Smooth muscle cell (in vitro differentiated cells): ENCODE data around the gene IBSP. TPM values are rescaled to one million over a fixed set of nuclear protein-coding genes. Genes with fewer than 3 reads are reported as not detected.

Experiments
- DNase-seq: peaks from one replicate; lab custom pipeline; 2025; ENCODE audit not compliant: unreplicated experiment; lab: John Stamatoyannopoulos, UW
- H2AFZ ChIP-seq: fragments of 200-600 bp; sonication (generic); 2 replicates; pipeline ENCODE4 v1.6.0; 2016; ENCODE audit warnings: antibody characterized with exemption, low read depth, mild to moderate bottlenecking
- H3F3A ChIP-seq: fragments of 200-600 bp; sonication (generic); 2 replicates; pipeline ENCODE4 v1.6.0; 2017; ENCODE audit warnings: antibody characterized with exemption, low read depth
- H3K27ac ChIP-seq: fragments of 200-600 bp; sonication (generic); 2 replicates; pipeline ENCODE4 v1.5.1; 2016; ENCODE audit warnings: low read depth, mild to moderate bottlenecking
- H3K27me3 ChIP-seq: fragments of 200-600 bp; sonication (generic); 2 replicates; pipeline ENCODE4 v1.6.1; 2016; ENCODE audit warnings: low read depth, mild to moderate bottlenecking
- H3K36me3 ChIP-seq: fragments of 200-600 bp; sonication (generic); 2 replicates; pipeline ENCODE4 v1.5.1; 2016; ENCODE audit warnings: low read depth
- H3K4me1 ChIP-seq: fragments of 200-600 bp; sonication (generic); 2 replicates; pipeline ENCODE4 v1.5.1; 2016; ENCODE audit warnings: low read depth
- H3K4me2 ChIP-seq: fragments of 200-600 bp; sonication (generic); 2 replicates; pipeline ENCODE4 v1.6.0; 2016; ENCODE audit warnings: mild to moderate bottlenecking
- H3K4me3 ChIP-seq: fragments of 200-600 bp; sonication (generic); 2 replicates; pipeline ENCODE4 v1.5.1; 2016; ENCODE audit warnings: mild to moderate bottlenecking
- H3K79me2 ChIP-seq: fragments of 200-600 bp; sonication (generic); 2 replicates; pipeline ENCODE4 v1.6.0; 2016; ENCODE audit warnings: low read depth, mild to moderate bottlenecking
- H3K9ac ChIP-seq: fragments of 200-600 bp; sonication (generic); 2 replicates; pipeline ENCODE4 v1.6.0; 2016; ENCODE audit warnings: low read depth
- H3K9me3 ChIP-seq: fragments of 200-600 bp; sonication (generic); replicated peaks from 2 replicates; pipeline ENCODE4 v1.5.1; 2016; ENCODE audit warnings: low read depth
- H4K20me1 ChIP-seq: fragments of 200-600 bp; sonication (generic); 2 replicates; pipeline ENCODE4 v1.6.0; 2016; ENCODE audit warnings: low read depth
- WGBS: methylation state at CpG from one replicate; pipeline ENCODE4 v1.1.7; 2016; ENCODE audit warnings: low lambda C conversion rate; 5-methylcytosine and 5-hydroxymethylcytosine counted together
- polyA plus RNA-seq: library from polyadenylated mRNA; unstranded; fragments of >200 nt; fragmentation: Nextera tagmentation; extraction: Ambion mirVana; gene quantifications from 2 replicates; pipeline ENCODE4 v1.2.1, GENCODE V29; 2016
- total RNA-seq: library from RNA; depleted of rRNA; stranded (reverse); fragments of >200 nt; gene quantifications from 2 replicates; pipeline ENCODE4 v1.2.3, GENCODE V29; 2014
- TF ChIP-seq, protein P1 (sequence below): fragments of 200-600 bp; sonication (generic); IDR thresholded peaks from 2 replicates; pipeline ENCODE4 v1.5.1; 2017; ENCODE audit warnings: borderline replicate concordance, mild to moderate bottlenecking, antibody characterized with exemption; ENCODE audit not compliant: insufficient read depth, poor library complexity, severe bottlenecking

IBSP gene
- total and polyA plus RNA-seq, 2 experiments from 2014 or later = not detected

DNA sequence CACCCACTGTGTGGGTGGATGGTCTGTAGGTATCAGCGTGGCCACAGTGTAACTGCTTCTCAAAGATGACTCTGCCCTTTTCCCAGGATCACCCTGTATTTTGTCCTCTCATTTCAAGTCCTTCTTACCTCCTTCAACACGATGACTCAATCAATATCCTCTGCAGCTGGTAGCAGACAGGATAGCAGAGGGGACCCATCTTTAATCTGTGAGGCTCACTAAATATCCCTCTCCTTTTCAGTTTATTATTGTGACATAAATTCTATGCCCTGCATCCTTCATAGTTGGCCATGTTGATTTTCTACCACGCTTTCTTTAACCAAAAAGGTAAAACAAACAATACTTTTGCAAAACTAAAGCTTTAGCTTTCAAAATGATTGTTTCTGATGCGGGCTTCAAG is 23.8 kb downstream of the IBSP start:
- H3F3A ChIP-seq = no peaks in the 10 kb centered on the region
- no peaks in the 10 kb centered on the region for H3K9me3 ChIP-seq
- peak overlapping the region; percentile 26 for H2AFZ ChIP-seq
- peak overlapping the region; percentile 52 for H3K27ac ChIP-seq
- no peak overlapping the region for H3K4me2 ChIP-seq
- H3K27me3 ChIP-seq = no peaks in the 10 kb centered on the region
- TF ChIP-seq, protein P1, sequence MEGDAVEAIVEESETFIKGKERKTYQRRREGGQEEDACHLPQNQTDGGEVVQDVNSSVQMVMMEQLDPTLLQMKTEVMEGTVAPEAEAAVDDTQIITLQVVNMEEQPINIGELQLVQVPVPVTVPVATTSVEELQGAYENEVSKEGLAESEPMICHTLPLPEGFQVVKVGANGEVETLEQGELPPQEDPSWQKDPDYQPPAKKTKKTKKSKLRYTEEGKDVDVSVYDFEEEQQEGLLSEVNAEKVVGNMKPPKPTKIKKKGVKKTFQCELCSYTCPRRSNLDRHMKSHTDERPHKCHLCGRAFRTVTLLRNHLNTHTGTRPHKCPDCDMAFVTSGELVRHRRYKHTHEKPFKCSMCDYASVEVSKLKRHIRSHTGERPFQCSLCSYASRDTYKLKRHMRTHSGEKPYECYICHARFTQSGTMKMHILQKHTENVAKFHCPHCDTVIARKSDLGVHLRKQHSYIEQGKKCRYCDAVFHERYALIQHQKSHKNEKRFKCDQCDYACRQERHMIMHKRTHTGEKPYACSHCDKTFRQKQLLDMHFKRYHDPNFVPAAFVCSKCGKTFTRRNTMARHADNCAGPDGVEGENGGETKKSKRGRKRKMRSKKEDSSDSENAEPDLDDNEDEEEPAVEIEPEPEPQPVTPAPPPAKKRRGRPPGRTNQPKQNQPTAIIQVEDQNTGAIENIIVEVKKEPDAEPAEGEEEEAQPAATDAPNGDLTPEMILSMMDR = no peak
- H3K4me3 ChIP-seq = no peak overlapping the region
- no peaks in the 10 kb centered on the region for H3K79me2 ChIP-seq
- H3K9ac ChIP-seq = no peak overlapping the region
- no peaks in the 10 kb centered on the region for H3K36me3 ChIP-seq
- H3K4me1 ChIP-seq = no peaks in the 10 kb centered on the region
- 75% methylated on average over 4 of the region's 4 CpGs for WGBS
- H4K20me1 ChIP-seq = no peaks in the 10 kb centered on the region
- DNase-seq = no peak

DNA sequence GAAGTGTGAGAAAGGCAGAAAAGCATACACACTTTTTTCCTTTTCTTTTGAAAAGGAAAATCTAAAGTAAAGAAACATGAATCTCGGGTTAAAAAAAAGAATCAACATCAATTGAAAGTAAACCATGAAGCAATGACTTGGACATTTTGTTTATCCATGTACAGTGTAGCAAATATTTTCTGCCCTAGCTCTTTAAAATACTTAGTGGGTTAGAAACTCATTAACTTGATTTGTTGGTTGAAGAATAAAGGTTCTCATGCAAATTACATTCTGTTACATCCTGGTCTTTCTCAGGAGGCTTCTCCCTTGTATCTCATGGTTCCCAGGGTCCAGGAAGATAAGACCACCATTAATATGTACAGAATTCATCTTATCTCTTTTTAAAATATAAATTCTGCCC is 24.4 kb downstream of the IBSP start:
- 70% methylated on average over 1 of the region's 1 CpG for WGBS
- Histone ChIP-seq H3K36me3 (no peaks in the 10 kb centered on the region), H2AFZ (peak overlapping the region; percentile 26), H3K9me3 (no peaks in the 10 kb centered on the region), H3K4me3 (no peak overlapping the region), H4K20me1 (no peaks in the 10 kb centered on the region), H3K4me1 (no peaks in the 10 kb centered on the region), H3F3A (no peaks in the 10 kb centered on the region), H3K4me2 (no peak overlapping the region), H3K9ac (no peak overlapping the region), H3K27me3 (no peaks in the 10 kb centered on the region), H3K79me2 (no peaks in the 10 kb centered on the region), H3K27ac (peak overlapping the region; percentile 52)
- no peak for DNase-seq
- TF ChIP-seq, protein P1 = no peak

DNA sequence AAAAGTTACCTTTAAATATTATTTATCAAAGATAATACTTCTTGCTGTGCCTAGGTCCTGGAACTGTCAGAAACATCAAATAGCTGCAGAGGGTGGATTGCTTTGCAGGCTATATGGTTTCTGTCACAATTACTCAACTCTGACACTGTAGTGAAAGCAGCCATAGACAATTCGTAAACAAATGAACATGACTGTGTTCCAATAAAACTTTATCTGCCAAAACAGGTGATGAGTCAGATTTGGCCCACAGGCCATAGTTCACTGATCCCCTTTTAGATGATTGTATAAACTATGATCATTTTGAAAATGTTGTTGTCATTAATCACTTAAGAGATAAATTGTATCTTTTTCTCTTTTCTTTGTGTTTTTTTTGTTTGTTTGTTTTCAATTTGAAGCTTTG is 25.0 kb downstream of the IBSP start:
- 0% methylated on average over 1 of the region's 1 CpG for WGBS
- Histone ChIP-seq H3F3A (no peaks in the 10 kb centered on the region), H3K4me1 (no peaks in the 10 kb centered on the region), H3K4me3 (no peak overlapping the region), H3K4me2 (no peak overlapping the region), H3K36me3 (no peaks in the 10 kb centered on the region), H3K79me2 (no peaks in the 10 kb centered on the region), H3K9me3 (no peaks in the 10 kb centered on the region), H4K20me1 (no peaks in the 10 kb centered on the region), H3K27me3 (no peaks in the 10 kb centered on the region), H3K9ac (no peak overlapping the region), H2AFZ (no peak overlapping the region), H3K27ac (peak overlapping the region; percentile 52)
- DNase-seq = no peak
- TF ChIP-seq, protein P1 = no peak

DNA sequence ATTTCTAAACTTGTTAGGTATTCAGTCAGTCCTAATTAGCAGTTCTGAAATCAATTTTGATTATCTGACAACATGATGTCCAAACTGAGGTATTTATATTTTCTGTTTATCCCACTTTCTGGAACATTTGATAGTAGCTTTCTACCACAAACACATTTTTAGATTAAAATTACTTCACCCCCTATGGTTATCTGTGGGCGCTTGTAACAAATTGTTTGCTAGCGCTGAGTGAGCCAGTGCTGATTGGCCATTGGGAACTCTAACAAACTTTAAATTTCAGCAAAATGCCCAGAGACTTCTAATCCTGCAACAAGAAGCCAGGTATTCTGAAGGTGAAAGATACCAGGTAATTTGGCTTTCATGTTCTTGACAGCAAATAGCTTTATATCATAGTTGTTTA is 33.3 kb downstream of the IBSP start, which contains the start of gene MEPE:
Gene MEPE (plus strand): TSS at position 301 of the 400 bp plus-strand sequence. CDS start 1,746 bp downstream, outside the sequence.
- no peak within 1 kb of the TSS for H3K27ac ChIP-seq
- H2AFZ ChIP-seq = peak within 1 kb of the TSS; percentile 71
- no peaks in the 10 kb centered on the region for H4K20me1 ChIP-seq
- TF ChIP-seq, protein P1 = no peak
- no peaks in the 10 kb centered on the region for H3K9me3 ChIP-seq
- no peak within 1 kb of the TSS for H3K4me2 ChIP-seq
- H3K79me2 ChIP-seq = no peaks in the 10 kb centered on the region
- no peak within 1 kb of the TSS for H3K4me3 ChIP-seq
- H3F3A ChIP-seq = peaks cover 3% of the 10 kb centered on the region
- no peak for DNase-seq
- H3K9ac ChIP-seq = no peak within 1 kb of the TSS
- peaks cover 11% of the 10 kb centered on the region for H3K4me1 ChIP-seq
- no peaks in the 10 kb centered on the region for H3K27me3 ChIP-seq
- H3K36me3 ChIP-seq = no peaks in the 10 kb centered on the region
- WGBS = 95% methylated on average over 2 of the region's 2 CpGs
